Vagina (tissue), 2 donors: ENCODE data around the gene FANCE. TPM values are rescaled to one million over a fixed set of nuclear protein-coding genes. Genes with fewer than 3 reads are reported as not detected.
A peak's percentile ranks its signal among the peaks of the same experiment; 100 is the strongest.

Experiments used
- DNase-seq, 2 donors: peaks; one replicate each; pipeline ENCODE4 v3.0.0-alpha.2; 2017; ENCODE audit errors: extremely low spot score in 2 of 2
- H3K27ac ChIP-seq: fragments of 200-600 bp; sonication (generic); one replicate; pipeline ENCODE4 v1.5.1; 2019
- H3K27me3 ChIP-seq: fragments of 200-600 bp; sonication (generic); one replicate; pipeline ENCODE4 v1.5.1; 2019
- H3K36me3 ChIP-seq, 2 donors: fragments of 200-600 bp; sonication (generic); one replicate each; pipeline ENCODE4 v1.5.1; 2017 to 2019
- H3K4me1 ChIP-seq: fragments of 200-600 bp; sonication (generic); one replicate; pipeline ENCODE4 v1.5.1; 2019
- H3K4me3 ChIP-seq, 2 donors: fragments of 200-600 bp; sonication (generic); 1 replicate in 1 of 2; 2 replicates in 1 of 2; pipeline ENCODE4 v1.5.1; 2016 to 2019
- H3K9me3 ChIP-seq: fragments of 200-600 bp; sonication (generic); one replicate; pipeline ENCODE4 v1.5.1; 2019
- CTCF ChIP-seq, 3 experiments: fragments of 450-650 bp in 2 of 3; fragments of 200-600 bp in 1 of 3; sonication (generic) in 1 of 3; IDR thresholded peaks; one replicate each; pipeline ENCODE4 v1.5.1; 2017 to 2019; ENCODE audit warnings: antibody characterized with exemption in 3 of 3, mild to moderate bottlenecking in 2 of 3, moderate library complexity in 2 of 3
- POLR2A ChIP-seq, 2 donors: fragments of 450-650 bp; IDR thresholded peaks; one replicate each; pipeline ENCODE4 v1.6.1; 2017; ENCODE audit warnings: antibody characterized with exemption in 2 of 2, mild to moderate bottlenecking in 2 of 2, moderate library complexity in 2 of 2
- POLR2AphosphoS5 ChIP-seq, 2 donors: sonication (generic); formaldehyde crosslinking; IDR thresholded peaks; one replicate each; pipeline ENCODE4 v1.9.0; 2017; ENCODE audit warnings: antibody characterized with exemption in 2 of 2, mild to moderate bottlenecking in 2 of 2, low read depth in 1 of 2; ENCODE audit not compliant: insufficient read depth in 1 of 2
- intact Hi-C: fragments of 100-400 bp; cut with DNase I; formaldehyde crosslinking; loops from one replicate; pipeline ENCODE4 v1.15.1; 2023
- total RNA-seq: library from RNA; depleted of rRNA; stranded (reverse); fragments of >200 nt; gene quantifications from one replicate; pipeline ENCODE4 v1.2.3, GENCODE V29; 2016

Gene FANCE
- total RNA-seq, 1 donor from 2014 or later: 10.1 TPM

DNA sequence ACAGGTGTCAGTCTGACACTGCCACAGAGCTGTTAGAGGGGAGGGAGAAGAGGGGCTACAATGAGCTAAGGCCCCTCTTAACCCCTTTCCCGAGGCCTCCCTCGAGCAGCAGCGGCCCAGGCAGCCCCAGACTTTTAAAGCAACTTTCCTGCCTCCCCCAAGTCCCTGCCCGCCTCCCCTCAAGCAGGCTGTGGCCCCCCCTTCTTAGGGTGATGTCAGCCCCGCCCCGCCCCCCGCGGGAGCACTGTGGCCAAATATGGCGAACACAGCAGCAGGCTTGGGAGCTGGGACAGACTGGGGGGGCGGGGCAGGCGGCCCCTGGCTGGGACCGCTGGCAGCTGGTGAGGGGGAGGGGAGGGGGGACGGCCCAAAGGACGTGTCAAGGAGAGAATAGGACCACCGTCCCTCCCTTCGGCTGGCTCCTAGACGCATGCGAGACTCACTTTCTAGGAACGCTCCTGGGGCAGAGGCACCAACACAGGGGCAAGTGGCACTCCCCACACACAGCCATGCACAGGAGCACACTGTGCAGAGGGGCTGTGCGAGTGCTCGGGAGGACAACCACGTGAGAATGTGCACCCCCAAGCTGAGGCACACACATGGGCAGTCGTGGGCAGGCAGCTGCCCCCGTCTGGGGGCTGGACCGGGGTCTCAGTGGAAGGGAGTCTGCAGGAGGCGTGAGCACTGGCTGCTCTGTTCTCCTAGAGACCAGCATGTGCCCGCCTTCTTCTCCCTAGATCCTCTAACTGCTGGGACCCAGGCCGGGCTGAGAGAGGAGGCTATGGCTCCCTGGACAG is 38.1 kb downstream of the FANCE start:
- peak overlapping the region; percentile 24 to 41 for H3K4me3 ChIP-seq
- peak overlapping the region; percentile 97 for H3K27ac ChIP-seq
- no peaks in the 10 kb centered on the region for H3K36me3 ChIP-seq
- no peak for DNase-seq
- H3K27me3 ChIP-seq: no peaks in the 10 kb centered on the region
- no peaks in the 10 kb centered on the region for H3K9me3 ChIP-seq
- H3K4me1 ChIP-seq: peaks cover 99% of the 10 kb centered on the region
- TF ChIP-seq POLR2AphosphoS5 (IDR thresholded peaks at IDR 0.05; ENCODE audit: insufficient read depth in 1 of 2, low read depth in 1 of 2) (peak; percentile 10 to 71), CTCF (IDR thresholded peaks at IDR 0.05) (no peak)
- intact Hi-C loops: no loop called here

- no peak for DNase-seq
- Histone ChIP-seq H3K9me3 (no peaks in the 10 kb centered on the region), H3K4me1 (peaks cover 98% of the 10 kb centered on the region)
Measured at GRCh38 chr6:35490821-35491557, 38.9 kb downstream of the FANCE start.

GRCh38 chr6:35491558-35492257 is 39.6 kb downstream of the FANCE start:
- peaks cover 91% of the 10 kb centered on the region for H3K4me1 ChIP-seq

More at GRCh38 chr6:35490821-35491557, 38.9 kb downstream of the FANCE start:
- no peaks in the 10 kb centered on the region for H3K27me3 ChIP-seq
- H3K36me3 ChIP-seq: no peaks in the 10 kb centered on the region
- intact Hi-C loops: no loop called here
- H3K4me3 ChIP-seq: peak overlapping the region; percentile 24 to 41
- TF ChIP-seq POLR2AphosphoS5 (IDR thresholded peaks at IDR 0.05; ENCODE audit: insufficient read depth in 1 of 2, low read depth in 1 of 2) (no peak), CTCF (IDR thresholded peaks at IDR 0.05) (no peak), POLR2A (IDR thresholded peaks at IDR 0.05) (no peak)
- peak overlapping the region; percentile 97 for H3K27ac ChIP-seq

DNA sequence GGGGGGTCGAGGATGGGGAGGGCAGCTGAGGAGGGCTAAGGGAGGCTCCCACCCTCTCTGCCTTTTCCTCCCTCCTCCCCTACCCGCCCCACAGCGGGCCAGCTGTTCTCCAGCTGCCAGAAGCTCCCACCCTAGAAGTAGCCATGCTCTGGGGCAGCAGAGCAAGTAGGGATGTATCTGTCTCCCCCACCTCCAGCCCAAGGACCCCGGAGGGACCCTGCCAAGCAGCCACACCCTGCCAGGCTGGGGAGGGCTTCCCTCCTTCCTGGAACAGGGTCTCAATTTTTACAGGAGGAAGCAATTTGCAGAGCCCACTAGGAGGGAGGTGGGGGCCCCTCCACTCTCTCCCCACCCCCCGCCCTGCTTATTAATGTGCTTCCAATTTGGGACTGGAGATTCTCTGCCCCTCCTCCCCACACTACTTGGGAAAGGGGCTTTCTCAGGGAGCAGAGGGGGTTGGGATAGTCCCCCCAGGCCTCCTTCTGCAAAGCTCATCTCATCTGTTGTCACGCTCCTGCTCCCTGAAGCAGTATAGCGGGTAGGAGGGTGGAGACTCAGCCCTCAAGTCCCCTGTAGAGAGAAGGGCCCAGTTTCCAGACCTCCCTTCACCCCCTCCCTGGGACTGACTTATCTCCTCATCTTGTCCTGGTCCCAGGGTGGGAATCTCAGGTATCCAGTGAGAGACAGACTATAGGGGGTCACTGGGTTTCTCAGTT is 40.3 kb downstream of the FANCE start:
- Histone ChIP-seq H3K36me3 (no peaks in the 10 kb centered on the region), H3K27ac (peak overlapping the region; percentile 97), H3K4me3 (peak overlapping the region; percentile 8 to 41), H3K4me1 (peaks cover 84% of the 10 kb centered on the region), H3K9me3 (no peaks in the 10 kb centered on the region), H3K27me3 (no peaks in the 10 kb centered on the region)
- DNase-seq: no peak
- TF ChIP-seq CTCF (IDR thresholded peaks at IDR 0.05) (no peak), POLR2A (IDR thresholded peaks at IDR 0.05) (no peak), POLR2AphosphoS5 (IDR thresholded peaks at IDR 0.05; ENCODE audit: insufficient read depth in 1 of 2, low read depth in 1 of 2) (peak in 1 of 2 donors; percentile 22)
- intact Hi-C loops: no loop called here

More at GRCh38 chr6:35491558-35492257, 39.6 kb downstream of the FANCE start:
- peak overlapping the region; percentile 97 for H3K27ac ChIP-seq
- H3K4me3 ChIP-seq: peak overlapping the region; percentile 8 to 41
- H3K9me3 ChIP-seq: no peaks in the 10 kb centered on the region
- TF ChIP-seq POLR2AphosphoS5 (IDR thresholded peaks at IDR 0.05; ENCODE audit: insufficient read depth in 1 of 2, low read depth in 1 of 2) (no peak), POLR2A (IDR thresholded peaks at IDR 0.05) (no peak), CTCF (IDR thresholded peaks at IDR 0.05) (no peak)
- H3K36me3 ChIP-seq: no peaks in the 10 kb centered on the region
- DNase-seq: no peak
- H3K27me3 ChIP-seq: no peaks in the 10 kb centered on the region
- intact Hi-C loops: no loop called here
